PFSK-1 (cell line): ENCODE data around the gene FAM13A.

Experiments used
- FOXP2 ChIP-seq: optimal IDR thresholded peaks from 2 replicates; pipeline ENCODE3; 2011; ENCODE audit warnings: borderline replicate concordance, control low read depth, inconsistent platforms; ENCODE audit not compliant: insufficient read depth; ENCODE audit errors: extremely low read length, extremely low read depth
- POLR2AphosphoS5 ChIP-seq: IDR thresholded peaks from 2 replicates; pipeline ENCODE4 v1.6.1; 2012; ENCODE audit warnings: low read depth, mild to moderate bottlenecking, control low read depth, low read length, moderate library complexity
- SIN3A ChIP-seq: IDR thresholded peaks from 2 replicates; pipeline ENCODE4 v1.6.1; 2012; ENCODE audit warnings: mild to moderate bottlenecking, low read length, moderate library complexity, borderline replicate concordance; ENCODE audit not compliant: insufficient read depth
- TAF1 ChIP-seq: IDR thresholded peaks from 2 replicates; pipeline ENCODE4 v1.6.1; 2012; ENCODE audit warnings: low read length, control low read depth, borderline replicate concordance; ENCODE audit not compliant: insufficient read depth
- TF ChIP-seq, protein P1 (sequence below), 2 experiments: IDR thresholded peaks; 2 replicates each; pipeline versions ENCODE4 v1.6.1 to v1.8.0; 2011 to 2012; ENCODE audit warnings: low read depth in 2 of 2, low read length in 2 of 2, control low read depth in 1 of 2, inconsistent platforms in 1 of 2, mild to moderate bottlenecking in 1 of 2, moderate library complexity in 1 of 2; ENCODE audit not compliant: insufficient read depth in 1 of 2

Gene FAM13A

GRCh38 chr4:89009115-89009514 is 47.9 kb downstream of the FAM13A start:
- TF ChIP-seq, protein P1, sequence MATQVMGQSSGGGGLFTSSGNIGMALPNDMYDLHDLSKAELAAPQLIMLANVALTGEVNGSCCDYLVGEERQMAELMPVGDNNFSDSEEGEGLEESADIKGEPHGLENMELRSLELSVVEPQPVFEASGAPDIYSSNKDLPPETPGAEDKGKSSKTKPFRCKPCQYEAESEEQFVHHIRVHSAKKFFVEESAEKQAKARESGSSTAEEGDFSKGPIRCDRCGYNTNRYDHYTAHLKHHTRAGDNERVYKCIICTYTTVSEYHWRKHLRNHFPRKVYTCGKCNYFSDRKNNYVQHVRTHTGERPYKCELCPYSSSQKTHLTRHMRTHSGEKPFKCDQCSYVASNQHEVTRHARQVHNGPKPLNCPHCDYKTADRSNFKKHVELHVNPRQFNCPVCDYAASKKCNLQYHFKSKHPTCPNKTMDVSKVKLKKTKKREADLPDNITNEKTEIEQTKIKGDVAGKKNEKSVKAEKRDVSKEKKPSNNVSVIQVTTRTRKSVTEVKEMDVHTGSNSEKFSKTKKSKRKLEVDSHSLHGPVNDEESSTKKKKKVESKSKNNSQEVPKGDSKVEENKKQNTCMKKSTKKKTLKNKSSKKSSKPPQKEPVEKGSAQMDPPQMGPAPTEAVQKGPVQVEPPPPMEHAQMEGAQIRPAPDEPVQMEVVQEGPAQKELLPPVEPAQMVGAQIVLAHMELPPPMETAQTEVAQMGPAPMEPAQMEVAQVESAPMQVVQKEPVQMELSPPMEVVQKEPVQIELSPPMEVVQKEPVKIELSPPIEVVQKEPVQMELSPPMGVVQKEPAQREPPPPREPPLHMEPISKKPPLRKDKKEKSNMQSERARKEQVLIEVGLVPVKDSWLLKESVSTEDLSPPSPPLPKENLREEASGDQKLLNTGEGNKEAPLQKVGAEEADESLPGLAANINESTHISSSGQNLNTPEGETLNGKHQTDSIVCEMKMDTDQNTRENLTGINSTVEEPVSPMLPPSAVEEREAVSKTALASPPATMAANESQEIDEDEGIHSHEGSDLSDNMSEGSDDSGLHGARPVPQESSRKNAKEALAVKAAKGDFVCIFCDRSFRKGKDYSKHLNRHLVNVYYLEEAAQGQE (IDR thresholded peaks at IDR 0.05; ENCODE audit: insufficient read depth in 1 of 2, low read depth in 2 of 2, low read length in 2 of 2) = no peak
- no peak for TF ChIP-seq FOXP2
- TF ChIP-seq TAF1 = no peak
- TF ChIP-seq POLR2AphosphoS5 = no peak
- TF ChIP-seq SIN3A = no peak

- no peak for TF ChIP-seq TAF1
- no peak for TF ChIP-seq FOXP2
- no peak for TF ChIP-seq SIN3A
- TF ChIP-seq, protein P1 (IDR thresholded peaks at IDR 0.05; ENCODE audit: insufficient read depth in 1 of 2, low read depth in 2 of 2, low read length in 2 of 2) = no peak
- TF ChIP-seq POLR2AphosphoS5 = no peak
These were observed 48.8 kb downstream of the FAM13A start for GRCh38 chr4:89008166-89008565.

DNA sequence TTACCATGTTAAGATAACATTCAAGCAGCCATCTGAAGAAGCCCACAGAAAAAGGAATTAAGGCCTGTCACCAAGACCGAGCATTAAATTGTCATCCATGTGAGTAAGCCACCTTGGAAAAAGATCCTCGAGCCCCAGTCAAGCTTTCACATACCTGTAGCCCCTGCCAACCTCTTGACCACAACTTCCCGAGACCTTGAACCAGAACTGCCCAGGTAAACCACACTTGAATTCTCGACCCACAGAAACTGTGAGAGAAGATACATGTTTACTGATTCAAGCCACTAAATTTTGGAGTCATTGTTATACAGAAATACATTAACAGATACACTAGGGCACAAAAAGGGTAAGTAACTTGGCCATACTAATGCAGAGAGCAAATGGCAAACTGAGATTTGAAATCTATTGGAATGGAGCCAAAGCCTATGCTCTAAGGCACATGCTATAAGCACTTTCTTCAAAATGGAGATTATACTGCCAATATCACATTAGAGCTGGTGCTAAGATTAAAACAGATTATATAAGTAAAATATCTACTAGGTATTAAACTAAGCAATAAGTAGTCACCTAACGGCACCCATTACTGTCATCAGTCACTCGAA is 49.5 kb downstream of the FAM13A start:
- TF ChIP-seq POLR2AphosphoS5 (no peak), FOXP2 (no peak), SIN3A (no peak), TAF1 (no peak)
- TF ChIP-seq, protein P1 (IDR thresholded peaks at IDR 0.05; ENCODE audit: insufficient read depth in 1 of 2, low read depth in 2 of 2, low read length in 2 of 2) = no peak

DNA sequence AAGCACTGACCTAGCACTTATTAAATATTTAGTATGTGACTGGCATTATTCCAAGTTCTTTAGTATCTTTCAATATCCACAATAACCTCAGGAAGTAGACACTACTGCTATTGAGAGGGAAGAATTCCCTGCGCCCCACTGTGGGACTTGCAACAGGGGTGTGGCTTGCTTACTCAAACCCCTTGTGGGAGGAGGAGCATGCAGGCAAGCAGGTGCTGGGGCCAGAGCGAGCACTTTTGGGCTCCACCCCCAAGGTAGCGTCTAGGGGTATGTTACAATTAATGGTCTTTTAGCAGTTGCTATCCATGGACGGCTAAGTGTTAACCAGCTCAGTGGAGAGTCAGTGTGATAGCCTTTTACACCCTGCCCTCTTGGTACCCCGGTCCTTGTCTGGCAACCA is 50.7 kb downstream of the FAM13A start:
- TF ChIP-seq SIN3A = no peak
- no peak for TF ChIP-seq TAF1
- TF ChIP-seq, protein P1 (IDR thresholded peaks at IDR 0.05; ENCODE audit: insufficient read depth in 1 of 2, low read depth in 2 of 2, low read length in 2 of 2) = no peak
- TF ChIP-seq FOXP2 = no peak
- TF ChIP-seq POLR2AphosphoS5 = no peak

DNA sequence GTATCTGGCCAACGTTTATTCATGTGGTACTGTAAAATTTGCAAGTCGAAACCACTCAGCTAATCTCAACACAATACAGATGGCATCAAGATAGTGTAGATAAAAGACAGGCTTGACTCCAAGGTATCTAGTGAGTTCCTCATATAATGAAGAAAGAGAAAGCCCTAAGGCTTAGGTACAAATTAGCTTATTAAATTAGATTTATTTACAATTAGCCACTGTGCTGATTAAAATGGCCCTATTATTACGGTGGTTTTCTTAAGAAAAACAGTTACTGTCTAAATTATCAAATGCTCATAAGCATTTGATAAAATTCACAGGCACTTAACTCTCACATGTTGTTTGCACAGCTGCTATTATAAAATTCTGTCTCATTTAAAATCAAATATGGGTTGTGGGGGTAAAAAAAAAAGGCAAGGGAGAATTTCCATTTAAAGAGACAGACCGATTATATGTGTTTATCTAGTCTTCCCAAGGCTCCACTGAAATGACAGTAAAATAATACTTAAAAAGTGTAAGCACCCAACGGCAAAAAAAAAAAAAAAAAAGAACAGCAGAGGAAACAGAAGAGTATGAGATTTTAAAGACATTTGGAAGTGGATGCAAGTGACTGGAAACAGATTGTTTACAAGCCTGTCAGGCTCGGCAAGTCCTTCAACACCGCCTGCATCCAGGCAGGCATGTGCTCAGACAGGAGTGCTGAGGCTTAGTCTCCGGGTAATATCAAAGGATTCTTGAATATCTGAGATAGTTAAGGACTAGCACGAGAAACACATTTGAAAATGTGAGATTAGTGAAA is 55.1 kb downstream of the FAM13A start:
- TF ChIP-seq POLR2AphosphoS5 = no peak
- no peak for TF ChIP-seq TAF1
- TF ChIP-seq, protein P1 (IDR thresholded peaks at IDR 0.05; ENCODE audit: insufficient read depth in 1 of 2, low read depth in 2 of 2, low read length in 2 of 2) = no peak
